NB4 (cell line): Measurements from ENCODE around the gene MRC2.

Source experiments
- DNase-seq: peaks from one replicate; pipeline ENCODE4 v3.0.0; 2010; ENCODE audit warnings: low read depth
- H3K4me3 ChIP-seq: one replicate; pipeline ENCODE4 v1.5.1; 2011; ENCODE audit warnings: mild to moderate bottlenecking, low read depth, low read length, moderate library complexity
- CTCF ChIP-seq: IDR thresholded peaks from one replicate; pipeline ENCODE4 v1.5.1; 2012; ENCODE audit warnings: low read depth, low read length
- MAX ChIP-seq: IDR thresholded peaks from 2 replicates; pipeline ENCODE4 v1.6.1; 2011; ENCODE audit warnings: low read depth, low read length
- MYC ChIP-seq: IDR thresholded peaks from 2 replicates; pipeline ENCODE4 v1.6.1; 2011; ENCODE audit warnings: low read depth, low read length
- POLR2A ChIP-seq: IDR thresholded peaks from 2 replicates; pipeline ENCODE4 v1.6.1; 2011; ENCODE audit warnings: mild to moderate bottlenecking; ENCODE audit not compliant: insufficient read length; ENCODE audit errors: extremely low read depth

Gene MRC2

DNA sequence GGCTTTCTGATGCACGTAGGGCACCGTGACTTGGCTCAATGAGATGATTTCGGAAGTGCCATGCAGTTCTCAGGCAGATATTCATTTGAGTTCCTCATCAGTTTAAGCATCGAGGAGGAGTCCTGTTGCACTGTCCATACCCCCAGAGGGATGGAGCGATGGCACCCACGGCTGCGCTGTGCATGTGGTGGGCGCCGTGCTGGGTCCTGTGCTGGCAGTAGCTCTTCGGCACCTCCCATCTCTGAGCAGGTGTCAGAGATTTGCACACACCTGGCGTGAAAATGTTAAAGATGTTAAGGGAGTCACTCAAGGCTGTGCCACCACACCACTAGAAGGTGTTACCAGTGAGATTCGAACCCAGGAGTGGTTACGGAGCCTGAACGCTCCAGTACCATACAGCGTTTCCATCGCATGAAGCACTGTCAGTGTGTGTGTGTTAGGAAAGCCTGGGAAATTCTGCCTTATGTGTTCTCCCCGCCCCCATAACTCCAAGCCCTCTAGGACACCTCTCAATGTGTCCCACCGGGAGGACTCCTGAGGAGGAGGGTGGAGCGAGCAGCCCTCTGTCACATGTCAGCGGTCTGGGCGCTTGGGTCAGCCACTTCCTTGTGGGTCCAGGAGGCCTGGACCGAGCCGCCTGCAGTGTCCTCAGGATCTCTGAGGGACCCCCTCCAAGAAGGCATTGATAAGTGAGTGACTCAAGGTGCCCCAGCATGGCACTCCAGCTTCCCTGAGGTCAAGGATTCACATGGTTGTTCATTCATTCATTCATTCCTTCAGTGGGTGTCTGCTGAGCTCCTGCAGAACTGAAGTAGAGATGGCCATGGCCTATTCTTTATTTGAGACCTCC, 3.8 kb downstream of the MRC2 start:
- TF ChIP-seq MAX = no peak
- TF ChIP-seq POLR2A = no peak
- no peak for TF ChIP-seq CTCF
- H3K4me3 ChIP-seq = no peak overlapping the region
- DNase-seq = no peak

- no peak for DNase-seq
- H3K4me3 ChIP-seq = no peak overlapping the region
- no peak for TF ChIP-seq MYC
- TF ChIP-seq CTCF = no peak
- TF ChIP-seq MAX = no peak
- TF ChIP-seq POLR2A = no peak
Measured at GRCh38 chr17:62631936-62632924, 4.8 kb downstream of the MRC2 start.

DNA sequence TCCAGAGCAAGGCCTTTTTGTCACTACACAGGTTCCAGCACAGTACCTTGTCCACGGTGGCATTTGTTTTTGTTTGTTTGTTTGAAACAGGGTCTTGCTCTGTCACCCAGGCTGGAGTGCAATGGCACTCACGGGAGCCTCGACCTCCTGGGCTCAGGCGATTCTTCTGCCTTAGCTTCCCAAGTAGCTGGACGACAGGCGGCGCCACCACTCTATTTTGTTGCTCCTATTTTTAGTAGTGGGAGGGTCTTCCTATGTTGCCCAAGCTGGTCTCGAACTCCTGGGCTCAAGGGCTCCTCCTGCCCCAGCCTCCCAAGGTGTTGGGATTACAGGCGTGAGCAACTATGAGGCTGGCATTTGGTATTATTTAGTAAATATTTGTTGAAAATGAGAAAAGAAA, 10.3 kb downstream of the MRC2 start:
- H3K4me3 ChIP-seq = no peak overlapping the region
- DNase-seq = no peak
- TF ChIP-seq MYC (no peak), CTCF (no peak), POLR2A (no peak), MAX (no peak)

GRCh38 chr17:62641153-62641552, 13.7 kb downstream of the MRC2 start:
- H3K4me3 ChIP-seq = no peak overlapping the region
- no peak for DNase-seq
- TF ChIP-seq POLR2A = no peak
- TF ChIP-seq MAX = no peak
- no peak for TF ChIP-seq CTCF
- no peak for TF ChIP-seq MYC

- TF ChIP-seq CTCF (no peak), MAX (no peak), POLR2A (no peak), MYC (no peak)
- H3K4me3 ChIP-seq = no peak overlapping the region
- DNase-seq = no peak
Measured at GRCh38 chr17:62641951-62642350, 14.5 kb downstream of the MRC2 start.
